Right lobe of liver (tissue), 6 donors: Measurements from ENCODE around the gene SSRP1. TPM values are rescaled to one million over a fixed set of nuclear protein-coding genes. Genes with fewer than 3 reads are reported as not detected.

Experiments used
- ATAC-seq, 4 donors: fragments of 200-7000 bp; cut with Tn5 transposase; one replicate each; pipeline ENCODE4 v1.9.1; 2020; ENCODE audit warnings: mild to moderate bottlenecking in 4 of 4, moderate library complexity in 4 of 4
- DNase-seq, 3 donors: peaks; one replicate each; pipeline ENCODE4 v3.0.0-alpha.2; 2020
- H3K27ac ChIP-seq, 3 donors: fragments of 200-600 bp; one replicate each; pipeline ENCODE4 v1.8.0; 2022
- H3K27me3 ChIP-seq, 2 donors: fragments of 200-600 bp; one replicate each; pipeline ENCODE4 v1.8.0; 2022
- H3K36me3 ChIP-seq, 4 donors: fragments of 200-600 bp; sonication (generic) in 1 of 4; one replicate each; pipeline versions ENCODE4 v1.5.1 to v1.8.0; 2017 to 2022; ENCODE audit warnings: control low read depth in 1 of 4
- H3K4me1 ChIP-seq, 4 donors: fragments of 200-600 bp; sonication (generic) in 1 of 4; one replicate each; pipeline versions ENCODE4 v1.5.1 to v1.8.0; 2017 to 2022; ENCODE audit warnings: control low read depth in 1 of 4
- H3K4me3 ChIP-seq, 3 donors: fragments of 200-600 bp; one replicate each; pipeline ENCODE4 v1.8.0; 2022
- H3K9me3 ChIP-seq, 4 donors: fragments of 200-600 bp; sonication (generic) in 1 of 4; one replicate each; pipeline versions ENCODE4 v1.5.1 to v1.8.0; 2017 to 2022; ENCODE audit warnings: control low read depth in 1 of 4
- CTCF ChIP-seq, 4 donors: fragments of 200-600 bp in 3 of 4; fragments of 450-650 bp in 1 of 4; IDR thresholded peaks; one replicate each; pipeline versions ENCODE4 v1.5.1 to v1.8.0; 2016 to 2022; ENCODE audit warnings: antibody characterized with exemption in 4 of 4, mild to moderate bottlenecking in 2 of 4
- POLR2A ChIP-seq: fragments of 450-650 bp; IDR thresholded peaks from one replicate; pipeline ENCODE4 v1.6.1; 2017; ENCODE audit warnings: antibody characterized with exemption, mild to moderate bottlenecking
- WGBS: methylation state at CpG from one replicate; pipeline ENCODE4 v1.1.6; 2018; ENCODE audit warnings: low coverage, low lambda C conversion rate; ENCODE audit not compliant: insufficient coverage; ENCODE audit errors: missing lambda C conversion rate; 5-methylcytosine and 5-hydroxymethylcytosine counted together
- intact Hi-C, 2 donors: fragments of 100-400 bp; cut with DNase I; formaldehyde crosslinking; loops; one replicate each; pipeline versions ENCODE4 v1.11.2 to v1.14.1; 2022
- total RNA-seq, 6 experiments: library from RNA; depleted of rRNA in 2 of 6; stranded (reverse); fragments of >200 nt in 2 of 6; fragmentation: NEBNext Ultra II Directional in 3 of 6; extraction: Animal tissue kit (Norgen Biotek cat#: 25700) in 3 of 6; gene quantifications; one replicate each; pipeline versions ENCODE4 v1.1.0 to v1.2.4, GENCODE V29; 2016 to 2023
- donor health status: DM: no; HTN: yes; CAD: no.
- donor health status: DM: no; HTN: no; CAD: no.
- donor health status: DM: no; HTN: no; CAD: no.
- donor health status: DM: no; HTN: yes; CAD: no.
- donor health status: DM: no; HTN: yes; CAD: no.

Gene SSRP1
- total RNA-seq, 6 experiments from 2014 or later = 24.5 to 47.9 (median 29.9) TPM

GRCh38 chr11:57373146-57373545 lies 37.5 kb upstream of the SSRP1 start:
- DNase-seq = no peak
- 40% methylated on average over 3 of the region's 3 CpGs for WGBS

GRCh38 chr11:57370941-57371340 lies 35.2 kb upstream of the SSRP1 start:
- intact Hi-C loops = no loop called here
- H3K4me3 ChIP-seq = no peak overlapping the region
- no peaks in the 10 kb centered on the region for H3K4me1 ChIP-seq
- no peak for DNase-seq
- H3K36me3 ChIP-seq = no peaks in the 10 kb centered on the region
- no peak overlapping the region for H3K27ac ChIP-seq
- no peak for ATAC-seq
- H3K9me3 ChIP-seq = no peaks in the 10 kb centered on the region
- H3K27me3 ChIP-seq = no peaks in the 10 kb centered on the region
- TF ChIP-seq POLR2A (no peak), CTCF (IDR thresholded peaks at IDR 0.05) (no peak)

More at GRCh38 chr11:57373146-57373545, 37.5 kb upstream of the SSRP1 start:
- TF ChIP-seq CTCF (IDR thresholded peaks at IDR 0.05) = no peak
- TF ChIP-seq POLR2A = no peak
- H3K4me1 ChIP-seq = no peaks in the 10 kb centered on the region
- no peak for ATAC-seq
- H3K4me3 ChIP-seq = no peak overlapping the region
- intact Hi-C loops = no loop called here
- no peaks in the 10 kb centered on the region for H3K9me3 ChIP-seq
- no peaks in the 10 kb centered on the region for H3K36me3 ChIP-seq
- H3K27me3 ChIP-seq = no peaks in the 10 kb centered on the region
- H3K27ac ChIP-seq = no peak overlapping the region

GRCh38 chr11:57370251-57370650 lies 34.6 kb upstream of the SSRP1 start:
- Histone ChIP-seq H3K4me1 (no peaks in the 10 kb centered on the region), H3K36me3 (no peaks in the 10 kb centered on the region), H3K27me3 (no peaks in the 10 kb centered on the region), H3K9me3 (no peaks in the 10 kb centered on the region), H3K27ac (no peak overlapping the region), H3K4me3 (no peak overlapping the region)
- no peak for TF ChIP-seq CTCF (IDR thresholded peaks at IDR 0.05)
- TF ChIP-seq POLR2A = no peak
- ATAC-seq = no peak
- intact Hi-C loops = no loop called here
- DNase-seq = no peak
- 93% methylated on average over 7 of the region's 7 CpGs for WGBS

GRCh38 chr11:57368845-57369232 lies 33.1 kb upstream of the SSRP1 start:
- Histone ChIP-seq H3K27ac (no peak overlapping the region), H3K36me3 (no peaks in the 10 kb centered on the region), H3K4me1 (no peaks in the 10 kb centered on the region), H3K9me3 (no peaks in the 10 kb centered on the region), H3K27me3 (no peaks in the 10 kb centered on the region), H3K4me3 (no peak overlapping the region)
- intact Hi-C loops = no loop called here
- 62% methylated on average over 5 of the region's 5 CpGs for WGBS
- TF ChIP-seq POLR2A (no peak), CTCF (IDR thresholded peaks at IDR 0.05) (no peak)
- DNase-seq (no peak), ATAC-seq (no peak)

- H3K9me3 ChIP-seq = no peaks in the 10 kb centered on the region
- ATAC-seq (no peak), DNase-seq (no peak)
- no peaks in the 10 kb centered on the region for H3K4me1 ChIP-seq
- no peaks in the 10 kb centered on the region for H3K27me3 ChIP-seq
- no peaks in the 10 kb centered on the region for H3K36me3 ChIP-seq
- no peak overlapping the region for H3K4me3 ChIP-seq
- H3K27ac ChIP-seq = no peak overlapping the region
- intact Hi-C loops = no loop called here
- 40% methylated on average over 12 of the region's 19 CpGs for WGBS
- TF ChIP-seq CTCF (IDR thresholded peaks at IDR 0.05) (no peak), POLR2A (no peak)
These were observed 32.6 kb upstream of the SSRP1 start for GRCh38 chr11:57368106-57368844.
